ENCODE results near the gene SPATC1L.
"Not testable (repeated sequence)": the region's sequence is repeated elsewhere in the genome, so short reads cannot be mapped to it uniquely, and the experiment has no call there.

SPATC1L gene

DNA sequence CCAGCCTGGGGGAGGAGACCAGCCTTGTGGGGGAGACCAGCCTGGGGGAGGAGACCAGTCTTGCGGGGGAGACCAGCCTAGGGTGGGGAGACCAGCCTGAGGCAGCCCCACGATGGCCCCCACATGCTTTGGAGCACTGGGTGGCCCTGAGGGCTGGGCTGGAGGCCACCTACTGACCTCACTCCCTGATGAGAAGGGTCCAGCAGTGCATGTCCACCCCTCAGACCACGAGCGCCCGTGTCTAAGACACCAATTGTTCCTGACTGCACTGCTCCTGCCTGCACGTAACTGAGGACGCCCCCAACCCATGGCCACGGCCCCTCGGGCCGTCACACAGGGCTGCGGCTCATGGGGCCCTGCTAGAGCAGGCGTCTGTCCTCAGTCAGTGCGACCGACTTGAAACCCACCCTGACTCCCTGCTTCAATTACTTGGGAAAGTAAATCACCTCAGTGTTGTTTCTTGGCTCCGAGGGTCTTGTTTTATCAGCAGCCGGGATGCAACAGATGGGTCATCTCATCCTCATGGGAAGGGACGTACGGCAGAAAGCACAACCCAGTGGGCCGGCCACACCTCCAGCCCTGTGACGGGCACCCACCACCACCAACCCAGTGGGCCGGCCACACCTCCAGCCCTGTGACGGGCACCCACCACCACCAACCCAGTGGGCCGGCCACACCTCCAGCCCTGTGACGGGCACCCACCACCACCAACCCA, at the start of gene SPATC1L:
Gene SPATC1L (minus strand): TSS at position 550 of the 715 bp plus-strand sequence. CDS start 1,643 bp downstream, outside the sequence.
- DNase-seq: peak in 26 of 56 donors; percentile 28 to 95 (median 82)

DNA sequence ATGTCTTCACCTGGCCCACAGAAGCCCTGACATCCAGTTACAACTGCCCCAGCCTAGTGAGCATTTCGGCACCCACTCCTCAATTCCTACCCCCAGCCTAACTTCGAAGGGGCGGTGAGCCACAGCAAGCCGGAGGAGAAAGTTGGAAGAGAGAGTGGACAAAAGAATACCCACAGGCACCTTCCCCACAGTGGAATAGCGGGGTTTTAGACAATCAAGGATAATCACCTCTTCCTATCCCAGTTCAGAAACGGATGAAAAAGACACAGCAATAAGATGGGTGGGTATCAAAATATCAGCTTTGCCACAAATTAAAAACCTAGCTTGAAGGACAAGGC, 45.6 kb upstream of the SPATC1L start:
- DNase-seq: no peak

DNA sequence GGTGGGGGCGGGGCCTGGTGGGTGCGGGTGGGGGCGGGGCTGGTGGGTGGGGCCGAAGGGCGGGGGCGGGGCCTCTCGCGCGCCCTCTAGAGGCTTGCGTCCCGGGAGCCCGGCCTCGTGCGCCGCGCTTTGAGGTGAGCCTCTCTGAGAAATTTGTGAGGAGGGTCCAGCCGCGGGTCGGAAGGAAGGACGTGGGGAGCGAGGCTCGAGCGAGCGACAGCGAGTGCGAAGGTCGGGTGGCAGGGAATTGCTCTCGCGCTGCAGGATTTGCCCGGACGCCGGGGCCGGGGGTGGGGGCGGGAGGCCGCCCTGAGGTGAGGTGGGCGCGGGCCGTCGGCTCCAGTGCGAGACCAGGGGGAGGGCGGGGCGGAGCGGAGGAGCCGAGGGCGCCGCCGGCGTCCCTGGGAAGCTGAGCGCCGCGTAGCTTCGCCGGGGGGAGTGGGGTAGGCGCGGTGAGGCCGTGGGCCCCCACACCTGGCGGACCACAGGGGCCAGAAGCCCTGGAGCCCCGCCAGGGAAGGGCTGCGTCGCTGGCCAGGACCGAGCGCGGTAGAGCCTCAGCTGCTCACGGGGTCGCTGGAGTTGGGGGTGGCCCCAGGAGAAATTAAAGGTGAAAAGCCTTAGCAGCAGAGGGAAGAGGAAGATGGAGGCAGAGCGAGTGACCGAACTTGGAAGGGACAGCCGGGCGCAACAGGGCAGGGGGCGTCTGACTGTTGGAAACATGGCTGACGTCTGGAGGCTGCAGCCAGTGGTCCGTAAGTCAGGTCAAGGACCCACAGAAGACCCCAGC, 45.1 kb upstream of the SPATC1L start:
- DNase-seq: peak in 9 of 56 donors; percentile 60 to 90 (median 70)

DNA sequence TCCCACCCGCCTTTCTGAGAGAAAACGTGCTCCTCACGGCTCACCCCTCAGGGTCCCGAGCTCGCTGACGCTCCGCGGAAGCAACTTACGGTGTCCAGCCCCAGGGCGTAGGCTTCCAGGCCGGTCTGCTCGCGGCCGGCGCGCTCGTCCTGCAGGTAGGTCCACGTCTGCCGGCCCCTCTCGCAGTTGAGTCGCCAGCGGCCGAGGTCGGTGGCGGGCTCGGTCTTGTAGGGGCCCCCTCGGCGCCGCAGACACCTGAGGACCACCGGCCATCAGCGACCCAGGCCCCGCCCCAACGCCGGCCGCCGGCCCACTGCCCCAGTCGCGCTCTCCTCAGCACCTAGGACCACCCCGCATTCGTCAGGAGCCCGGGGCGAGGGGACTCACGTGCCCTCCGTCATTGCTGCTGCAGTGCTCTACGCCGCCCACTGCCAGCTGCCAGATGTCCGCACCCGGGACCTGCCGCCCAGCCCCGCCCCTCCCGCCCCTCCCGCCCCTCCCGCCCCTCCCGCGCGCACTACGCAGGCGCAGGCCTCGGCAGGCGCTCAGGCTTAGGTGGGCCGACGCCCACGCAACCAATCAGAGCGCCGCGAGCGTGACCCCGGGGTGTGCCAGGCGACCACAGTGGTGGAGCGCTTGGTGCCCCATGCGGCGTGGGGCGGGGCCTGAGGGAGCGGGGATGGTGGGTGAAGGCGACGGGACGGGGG, 44.2 kb upstream of the SPATC1L start, which contains the start of gene LSS:
Gene LSS (minus strand): TSS at position 430 of the 707 bp plus-strand sequence. CDS start 29 bp downstream, at position 401.
- peak; percentile 24 to 99 (median 94) for DNase-seq

DNA sequence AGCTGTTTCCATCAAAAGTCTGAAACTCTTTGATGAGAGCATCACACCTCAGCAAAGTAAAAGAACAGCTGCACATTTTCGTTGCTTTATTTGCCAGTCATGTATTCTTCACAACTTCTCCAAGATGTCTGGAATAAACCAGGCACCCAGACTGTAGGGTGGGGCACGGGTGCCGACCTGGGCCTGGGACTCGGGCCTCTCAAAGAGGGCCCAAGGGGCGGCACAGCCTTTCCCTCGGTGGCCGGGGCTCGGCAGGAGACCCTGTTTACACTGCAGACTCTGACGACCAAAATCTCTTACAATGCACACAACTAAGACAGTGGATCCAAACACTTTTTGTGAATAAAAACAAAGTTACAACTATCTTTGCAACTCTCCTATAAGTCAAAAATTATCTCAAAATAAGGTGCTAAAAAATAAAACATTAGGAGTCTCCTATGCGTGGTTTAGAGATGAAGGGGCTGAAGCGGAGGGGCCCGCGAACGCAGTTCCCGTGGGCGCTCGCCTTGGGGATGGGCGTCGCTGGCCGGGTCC, 43.6 kb upstream of the SPATC1L start:
- DNase-seq: no peak

DNA sequence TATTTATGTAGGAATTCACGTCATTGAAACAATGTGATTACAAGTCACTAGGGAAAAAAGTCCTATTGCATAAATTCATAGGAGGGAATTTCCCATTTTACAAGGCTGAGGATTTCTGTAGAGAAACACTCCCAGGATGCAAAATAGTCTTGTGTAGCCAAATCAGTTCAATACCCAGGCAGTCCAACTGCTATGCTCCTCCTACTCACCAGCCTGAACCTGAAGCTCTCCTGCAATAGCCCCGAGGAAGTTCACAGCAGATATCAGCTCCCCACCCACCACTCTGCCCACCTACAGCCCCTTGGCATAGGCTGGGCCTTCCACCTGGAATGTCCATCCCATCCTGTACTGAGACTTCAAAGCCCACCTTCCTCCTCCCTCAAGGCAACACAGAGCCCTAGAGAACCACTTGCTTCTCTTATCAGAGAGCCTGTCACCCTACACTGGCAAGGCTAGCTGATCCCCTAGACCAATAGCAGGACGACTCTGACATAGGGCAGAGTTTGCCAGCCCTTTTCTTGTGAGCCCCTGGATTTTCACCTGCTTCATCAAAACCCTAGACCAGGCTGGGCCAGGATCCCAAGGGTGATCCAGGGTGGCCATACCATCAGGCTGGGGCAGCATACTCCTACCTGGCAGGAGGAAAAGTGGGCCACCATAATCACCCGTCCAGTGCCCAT, 42.8 kb upstream of the SPATC1L start:
- peak in 2 of 56 donors; percentile 11 to 17 for DNase-seq

DNA sequence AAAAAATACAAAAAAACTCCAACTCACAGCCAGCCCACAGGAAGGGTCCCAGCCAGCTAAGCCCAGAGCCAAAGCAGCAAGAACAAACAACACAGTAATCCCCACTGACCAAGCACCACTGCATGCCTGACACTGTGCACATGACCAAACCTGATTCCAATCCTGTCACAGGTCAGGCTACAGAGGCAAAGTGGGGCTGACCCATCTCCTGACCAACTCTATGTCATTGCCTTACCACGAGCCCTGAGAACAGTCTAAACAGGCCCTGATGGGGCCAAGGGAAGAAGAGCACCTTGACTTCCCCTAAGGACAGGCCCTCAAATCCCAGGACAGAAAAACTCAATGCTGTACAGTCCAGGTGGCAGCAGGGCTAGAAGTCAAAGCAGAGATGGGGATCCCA, 41.9 kb upstream of the SPATC1L start:
- peak in 3 of 56 donors; percentile 12 to 44 (median 19) for DNase-seq

DNA sequence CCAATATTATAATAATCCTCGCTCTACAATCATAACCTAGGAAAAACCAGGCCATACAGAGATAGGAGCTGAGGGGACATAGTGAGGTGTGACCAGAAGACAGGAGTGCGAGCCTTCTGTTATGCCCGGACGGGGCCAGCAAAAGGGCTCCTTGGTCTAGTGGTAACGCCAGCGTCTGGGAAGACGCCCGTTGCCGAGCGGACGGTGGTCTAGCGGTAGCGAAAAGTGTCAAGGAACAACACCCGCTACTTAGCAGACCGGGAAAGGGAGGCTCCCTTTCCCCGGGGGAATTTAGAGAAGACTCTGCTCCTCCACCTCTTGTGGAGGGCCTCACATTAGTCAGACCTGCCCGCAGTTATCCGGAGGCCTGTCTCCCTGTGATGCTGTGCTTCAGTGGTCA, 39.4 kb upstream of the SPATC1L start:
- not testable (repeated sequence) for DNase-seq

DNA sequence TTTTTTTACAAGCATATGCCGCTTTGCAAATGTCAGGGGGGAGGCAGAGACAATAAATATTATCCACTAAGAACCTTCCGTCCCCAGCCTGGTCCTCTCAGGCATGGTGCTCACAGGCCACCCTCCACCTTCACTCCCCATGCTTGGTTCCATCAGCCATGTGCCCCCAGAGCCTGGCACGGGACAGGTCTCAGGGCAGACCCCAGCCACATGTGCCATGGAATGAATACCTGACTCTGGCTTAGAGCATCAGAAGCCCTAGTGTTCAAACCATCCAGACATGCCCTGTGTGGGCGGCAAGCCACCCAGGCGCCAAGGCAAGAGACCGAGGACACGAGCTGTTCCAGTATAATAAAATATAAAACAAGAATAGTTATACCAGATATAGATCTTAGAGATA, 39.0 kb upstream of the SPATC1L start:
- DNase-seq: no peak

DNA sequence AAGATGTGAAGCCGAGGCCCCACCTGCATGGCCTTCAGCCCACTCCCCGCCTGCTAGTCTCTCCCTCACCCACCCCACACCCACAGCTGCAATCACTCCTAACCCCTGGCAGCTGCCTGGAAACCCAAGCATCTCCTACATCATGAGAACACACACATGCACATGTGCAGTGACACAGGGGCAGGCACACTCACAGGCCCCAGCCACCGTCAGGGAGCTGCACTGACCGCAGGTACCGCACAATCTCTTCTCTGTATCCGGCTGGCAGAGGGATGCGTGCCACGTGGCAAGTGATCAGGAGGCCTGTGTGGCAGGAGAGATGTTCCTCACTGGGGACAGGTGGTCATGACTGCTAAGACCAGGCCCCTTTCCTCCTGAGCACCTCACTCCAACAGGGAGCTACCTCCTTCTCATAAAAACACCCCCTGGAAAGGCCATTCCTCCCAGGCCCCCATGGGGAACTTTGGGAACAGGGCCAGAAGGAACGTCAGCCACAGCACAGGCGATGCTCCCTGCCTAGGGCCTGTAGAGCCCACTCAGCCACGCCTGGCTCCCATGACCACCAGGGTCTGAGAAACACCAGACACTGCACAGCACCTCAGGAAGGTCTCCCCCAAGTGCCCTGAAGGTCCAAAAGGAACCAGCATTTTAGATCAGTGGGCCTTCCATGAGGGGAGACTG, 38.3 kb upstream of the SPATC1L start:
- DNase-seq: no peak

DNA sequence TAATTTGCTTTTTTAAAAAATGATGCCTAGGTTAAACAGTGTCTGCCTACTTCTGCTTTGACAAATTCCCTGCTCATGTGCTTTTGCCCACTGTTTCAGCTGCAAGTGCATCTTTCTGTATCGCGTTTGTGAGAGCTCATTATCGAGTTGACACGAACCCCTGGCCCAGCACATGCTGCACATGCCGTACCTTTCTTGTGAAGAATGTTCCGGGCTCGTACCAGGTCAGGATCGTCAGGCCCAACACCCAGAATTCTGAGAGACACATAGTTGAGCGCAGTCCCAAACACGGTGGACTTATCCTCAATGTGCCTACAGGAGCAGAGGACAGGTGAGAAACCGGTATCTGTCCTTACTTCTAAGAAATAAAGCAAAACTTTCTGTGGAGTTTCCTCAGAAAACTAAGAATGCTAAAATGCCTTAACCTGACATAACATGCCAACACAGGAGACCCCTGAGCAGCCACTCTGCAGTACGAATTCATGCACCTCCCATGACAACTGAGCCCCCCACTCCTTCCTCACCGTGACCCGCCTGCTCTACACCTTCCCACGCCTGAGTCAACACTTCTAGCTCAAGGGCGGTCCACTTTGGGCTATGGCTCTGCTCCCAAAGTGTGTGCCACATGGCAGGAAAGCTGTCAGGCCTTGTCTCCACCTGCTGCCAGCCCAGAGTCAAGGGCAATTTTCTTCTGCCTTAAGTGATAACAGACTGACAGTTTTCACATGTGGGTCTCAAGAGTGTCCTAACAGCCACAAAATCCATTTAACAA, 37.6 kb upstream of the SPATC1L start:
- DNase-seq: no peak

DNA sequence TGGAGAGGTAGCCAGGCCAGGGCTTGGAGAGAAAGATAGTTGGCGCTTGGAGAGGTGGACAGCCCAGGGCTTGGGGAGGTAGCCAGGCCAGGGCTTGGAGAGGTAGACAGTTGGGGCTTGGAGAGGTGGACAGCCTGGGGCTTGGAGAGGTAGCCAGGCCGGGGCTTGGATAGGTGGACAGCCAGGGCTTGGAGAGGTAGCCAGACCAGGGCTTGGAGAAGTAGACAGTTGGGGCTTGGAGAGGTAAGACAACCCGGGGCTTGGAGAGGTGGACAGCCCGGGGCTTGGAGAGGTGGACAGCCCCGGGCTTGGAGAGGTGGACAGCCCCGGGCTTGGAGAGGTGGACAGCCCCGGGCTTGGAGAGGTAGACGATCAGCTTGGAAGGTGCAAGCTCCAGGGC, 36.6 kb upstream of the SPATC1L start:
- no peak for DNase-seq

DNA sequence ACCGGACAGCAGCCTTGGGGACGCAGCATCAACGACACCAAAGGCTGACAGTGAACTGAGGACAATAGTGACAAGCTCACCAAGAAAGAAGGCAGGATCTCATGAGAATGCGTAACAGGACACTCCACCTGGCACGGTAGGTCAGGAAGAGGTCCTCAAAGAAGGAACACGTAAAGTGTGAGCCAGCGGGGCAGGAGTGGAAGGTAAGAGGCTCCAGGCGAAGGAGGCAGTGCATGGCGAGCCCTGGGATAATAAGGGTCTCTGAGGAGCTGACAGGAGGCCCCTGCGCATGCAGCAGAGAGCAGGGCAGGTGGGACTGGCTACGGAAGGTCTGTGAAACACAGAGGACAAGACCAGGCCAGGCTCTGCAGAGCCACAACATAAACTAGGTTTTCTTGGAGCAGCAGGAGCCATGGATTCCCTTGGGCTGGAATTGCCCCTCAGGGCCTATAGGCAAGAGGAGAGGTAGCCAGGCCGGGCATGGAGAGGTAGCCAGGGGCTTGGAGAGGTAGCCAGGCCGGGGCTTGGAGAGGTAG, 36.1 kb upstream of the SPATC1L start:
- no peak for DNase-seq

DNA sequence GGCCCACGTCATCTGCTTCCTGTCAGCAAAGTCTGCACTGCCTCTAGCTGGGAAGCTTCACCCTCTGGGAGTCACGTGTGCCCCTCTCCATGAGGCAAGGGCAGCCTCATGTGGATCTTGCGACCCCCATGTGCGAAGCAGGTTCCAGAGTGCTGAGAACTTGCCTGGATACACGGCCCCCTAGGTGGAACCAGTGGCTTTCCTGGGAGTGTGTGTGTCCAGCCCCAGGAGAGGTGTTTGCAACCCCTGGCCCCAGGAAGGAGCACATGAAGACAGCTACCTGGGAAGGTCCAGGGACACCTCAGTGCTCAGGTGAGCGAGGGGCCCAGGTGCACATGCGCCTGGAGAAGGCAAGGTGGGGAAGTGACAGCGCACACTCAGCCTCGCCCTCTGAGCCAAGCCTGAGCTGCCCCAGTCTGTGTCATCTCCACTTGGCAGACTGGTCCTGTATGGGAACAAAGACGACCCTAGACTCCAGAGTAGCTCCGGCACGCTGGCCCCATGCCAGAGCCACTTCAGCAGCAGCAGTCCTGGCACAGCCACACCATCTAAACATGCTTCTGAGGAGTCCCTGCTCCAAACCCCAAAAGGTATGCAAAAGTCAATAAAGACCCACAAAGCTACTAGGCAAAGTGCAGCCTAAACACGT, 35.5 kb upstream of the SPATC1L start:
- peak in 4 of 56 donors; percentile 23 to 67 (median 26) for DNase-seq

DNA sequence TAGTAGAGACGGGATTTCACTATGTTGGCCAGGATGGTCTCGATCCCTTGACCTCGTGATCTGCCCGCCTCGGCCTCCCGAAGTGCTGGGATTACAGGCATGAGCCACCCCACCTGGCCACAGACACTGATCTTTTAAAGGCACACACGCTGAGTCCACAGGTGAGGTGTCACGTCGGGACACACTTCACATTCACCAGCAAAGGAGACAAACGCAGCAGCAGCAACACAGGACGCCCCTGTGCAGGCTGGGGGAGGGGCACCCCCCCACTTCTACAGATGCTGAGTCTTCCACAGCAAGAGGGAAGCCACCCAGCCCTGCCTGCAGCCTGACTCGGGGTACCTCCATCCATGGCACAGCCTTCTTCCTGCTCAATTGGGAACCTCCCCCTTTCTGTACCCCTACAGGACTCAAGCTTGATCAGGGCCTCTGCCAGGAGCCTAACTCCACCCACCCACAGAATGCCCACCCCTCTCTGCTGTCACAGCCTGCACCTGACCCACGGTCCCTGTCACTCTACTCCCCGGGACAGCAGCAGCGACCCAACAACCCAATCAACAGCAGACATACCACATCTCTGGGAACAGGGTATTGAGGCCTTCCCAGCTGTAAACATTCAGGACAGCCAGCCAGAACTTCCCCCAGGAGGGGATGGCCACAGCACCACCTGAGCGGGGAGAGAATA, 34.8 kb upstream of the SPATC1L start:
- no peak for DNase-seq

DNA sequence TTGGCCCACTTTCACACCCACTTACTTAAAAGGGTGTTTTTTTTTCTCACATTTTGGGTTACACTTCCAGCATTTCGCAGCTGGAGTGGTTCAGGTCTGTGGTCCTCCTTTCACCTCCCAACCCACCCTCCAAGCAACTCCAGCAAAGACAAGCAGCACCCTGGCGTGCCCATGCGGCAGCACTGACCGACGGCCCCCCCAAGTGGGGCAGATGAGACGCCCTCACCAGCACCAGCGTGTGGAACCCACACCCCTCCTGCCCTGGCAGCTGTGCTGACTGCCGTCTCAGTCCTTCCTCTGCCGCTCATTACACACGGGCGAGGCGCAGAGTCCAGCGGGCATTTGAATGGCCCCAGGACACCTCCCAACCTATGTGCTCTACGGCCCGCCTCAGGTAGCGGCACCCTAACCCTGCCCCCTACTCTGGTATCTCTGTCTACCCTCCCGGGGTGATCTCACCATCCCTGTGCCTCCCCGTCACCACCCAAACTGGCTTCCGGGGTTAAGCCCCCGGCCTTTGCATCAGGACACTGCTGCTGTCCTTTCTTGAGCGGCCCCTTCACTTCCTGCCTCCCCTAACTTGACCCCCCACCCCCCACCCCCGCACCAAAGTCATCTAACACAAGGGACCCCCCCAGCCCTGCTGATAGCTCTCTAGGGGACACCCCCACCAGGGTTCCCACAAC, 33.4 kb upstream of the SPATC1L start:
- DNase-seq: no peak

DNA sequence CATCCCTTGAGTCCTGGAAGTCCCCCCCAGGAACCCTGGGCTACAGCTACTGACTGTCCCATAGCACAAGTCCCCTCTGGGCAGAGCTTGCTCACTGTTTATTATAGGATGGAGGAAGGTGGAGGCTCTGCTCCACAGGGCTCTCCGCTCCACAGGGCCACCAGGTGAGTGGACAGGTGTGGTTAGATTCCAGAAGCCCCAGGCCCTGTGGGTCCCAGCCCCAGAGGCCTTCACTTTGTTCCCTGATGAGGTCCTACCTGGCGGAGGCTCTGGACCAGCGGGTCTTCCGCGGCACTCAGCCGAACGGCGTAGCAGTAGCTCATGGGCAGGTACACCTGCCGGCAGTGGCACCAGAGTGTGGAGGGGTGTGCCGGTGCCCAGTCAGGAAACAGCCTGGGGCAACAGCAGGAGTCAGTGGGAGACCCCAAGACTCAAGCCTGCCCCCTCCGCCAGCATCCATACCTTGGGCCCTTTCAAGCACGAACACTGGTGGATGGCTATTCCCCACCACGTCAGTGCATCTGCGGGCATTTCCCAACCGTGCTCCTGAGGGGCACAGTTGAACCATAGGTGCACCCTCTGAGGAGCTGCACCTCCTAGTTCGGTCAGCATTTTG, 32.0 kb upstream of the SPATC1L start:
- DNase-seq: no peak
